HepG2 (cell line): ENCODE measurements around the gene PPP1R12C. TPM values are rescaled to one million over a fixed set of nuclear protein-coding genes. Genes with fewer than 3 reads are reported as not detected.

Source experiments
- ARHGAP35 ChIP-seq: sonication (generic); formaldehyde crosslinking; IDR thresholded peaks from 2 replicates; pipeline ENCODE4 v1.9.0; 2022; ENCODE audit warnings: mild to moderate bottlenecking, inconsistent platforms, moderate library complexity, missing genetic modification reagents, borderline replicate concordance
- ISX ChIP-seq: sonication (generic); formaldehyde crosslinking; conservative IDR thresholded peaks from 2 replicates; pipeline ENCODE4 v1.5.0; 2020; ENCODE audit warnings: missing genetic modification reagents
- JARID2 ChIP-seq: sonication (generic); formaldehyde crosslinking; IDR thresholded peaks from 2 replicates; pipeline ENCODE4 v1.8.1; 2023; ENCODE audit warnings: missing genetic modification reagents, inconsistent platforms; ENCODE audit not compliant: insufficient replicate concordance
- MAFF ChIP-seq: IDR thresholded peaks from 2 replicates; pipeline ENCODE4 v1.6.1; 2011; ENCODE audit warnings: low read depth, low read length, improper control_type of control experiment
- MEIS1 ChIP-seq: sonication (generic); formaldehyde crosslinking; IDR thresholded peaks from 2 replicates; pipeline ENCODE4 v1.9.0; 2021; ENCODE audit warnings: mild to moderate bottlenecking, missing genetic modification reagents, moderate library complexity, borderline replicate concordance
- PHF5A ChIP-seq: IDR thresholded peaks from one replicate; pipeline ENCODE4 v1.6.1; 2018; ENCODE audit warnings: low read depth, missing genetic modification reagents; ENCODE audit not compliant: unreplicated experiment
- SATB2 ChIP-seq: sonication (generic); formaldehyde crosslinking; IDR thresholded peaks from 2 replicates; pipeline ENCODE4 v1.5.0; 2020; ENCODE audit warnings: missing genetic modification reagents
- SIN3B ChIP-seq: fragments of 150-350 bp; IDR thresholded peaks from 2 replicates; pipeline ENCODE4 v1.6.1; 2014; ENCODE audit warnings: low read length
- SMARCC2 ChIP-seq: fragments of 450-650 bp; IDR thresholded peaks from 2 replicates; pipeline ENCODE4 v1.6.1; 2017; ENCODE audit warnings: antibody characterized with exemption, mild to moderate bottlenecking
- SRF ChIP-seq: IDR thresholded peaks from 2 replicates; pipeline ENCODE4 v1.6.1; 2011; ENCODE audit warnings: mild to moderate bottlenecking, low read depth, low read length, moderate library complexity
- STAT6 ChIP-seq: sonication (generic); formaldehyde crosslinking; IDR thresholded peaks from 2 replicates; pipeline ENCODE4 v1.4.0; 2020; ENCODE audit warnings: missing genetic modification reagents, mild to moderate bottlenecking, borderline replicate concordance
- THAP9 ChIP-seq: sonication (generic); formaldehyde crosslinking; IDR thresholded peaks from 2 replicates; pipeline ENCODE4; 2020; ENCODE audit warnings: missing genetic modification reagents, mild to moderate bottlenecking, borderline replicate concordance
- ZFP90 ChIP-seq: sonication (generic); formaldehyde crosslinking; IDR thresholded peaks from 2 replicates; pipeline ENCODE4 v1.8.0; 2022; ENCODE audit warnings: missing genetic modification reagents, mild to moderate bottlenecking, inconsistent platforms, borderline replicate concordance
- ZNF10 ChIP-seq: sonication (generic); formaldehyde crosslinking; IDR thresholded peaks from 2 replicates; pipeline ENCODE4 v1.4.0; 2020; ENCODE audit warnings: mild to moderate bottlenecking, low read depth, missing genetic modification reagents, borderline replicate concordance
- ZNF160 ChIP-seq: sonication (generic); formaldehyde crosslinking; IDR thresholded peaks from 2 replicates; pipeline ENCODE4 v1.8.0; 2022; ENCODE audit warnings: mild to moderate bottlenecking, inconsistent platforms, missing genetic modification reagents
- ZNF230 ChIP-seq: sonication (generic); formaldehyde crosslinking; IDR thresholded peaks from 2 replicates; pipeline ENCODE4 v1.4.0; 2020; ENCODE audit warnings: mild to moderate bottlenecking, missing genetic modification reagents
- ZNF512B ChIP-seq: sonication (generic); formaldehyde crosslinking; IDR thresholded peaks from 2 replicates; pipeline ENCODE4 v1.5.1; 2020; ENCODE audit warnings: missing genetic modification reagents, mild to moderate bottlenecking, borderline replicate concordance
- polyA plus RNA-seq, 8 experiments: library from polyadenylated mRNA; depleted of rRNA in 3 of 8; stranded (reverse) in 7 of 8; unstranded in 1 of 8; fragments of >200 nt; fragmentation: Illumina TruSeq in 4 of 8; extraction: Trizol in 4 of 8; gene quantifications; 2 replicates each; pipeline versions ENCODE4 v1.2.1 to v1.2.3, GENCODE V29; 2011 to 2016; ENCODE audit warnings: low read depth in 4 of 8, missing spikeins in 1 of 8, mixed read lengths in 1 of 8; ENCODE audit not compliant: insufficient read depth in 1 of 8
- total RNA-seq, 5 experiments: library from RNA; depleted of rRNA; stranded (reverse); fragments of >200 nt; fragmentation: Illumina TruSeq; extraction: Trizol; gene quantifications; 2 replicates each; pipeline ENCODE4 v1.2.3, GENCODE V29; 2016; ENCODE audit warnings: low read depth in 1 of 5
- TF ChIP-seq, protein P1 (sequence below): conservative IDR thresholded peaks from 2 replicates; pipeline ENCODE4 v1.6.1; 2018; ENCODE audit warnings: missing genetic modification reagents

PPP1R12C gene
- total and polyA plus RNA-seq, 2 of the 13 experiments (the other 11 are each of a cell fraction or from before 2014, with no cell fraction given), result 29.7 to 30.3 TPM

GRCh38 chr19:55062735-55063491 lies 54.5 kb downstream of the PPP1R12C start, which contains the start of gene RDH13 (continued):
- TF ChIP-seq SATB2 (CRISPR knock-in tag) (no peak), ZNF512B (no peak), ZNF10 (no peak), ZNF230 (CRISPR knock-in tag) (no peak; the same call in 1 of the 2 replicates), SIN3B (no peak), PHF5A (CRISPR knock-in tag) (no peak), JARID2 (CRISPR knock-in tag) (no peak), ARHGAP35 (CRISPR knock-in tag) (peak; percentile 59; the same call in 1 of the 2 replicates), MEIS1 (no peak), SMARCC2 (no peak), ZNF160 (CRISPR knock-in tag) (0 out of 2 replicates have a peak, but pooled peaks have one; percentile 33), SRF (no peak), ISX (CRISPR knock-in tag) (no peak), ZFP90 (CRISPR knock-in tag) (no peak), STAT6 (CRISPR knock-in tag) (no peak), MAFF (no peak), THAP9 (CRISPR knock-in tag) (no peak)
- TF ChIP-seq, protein P1, sequence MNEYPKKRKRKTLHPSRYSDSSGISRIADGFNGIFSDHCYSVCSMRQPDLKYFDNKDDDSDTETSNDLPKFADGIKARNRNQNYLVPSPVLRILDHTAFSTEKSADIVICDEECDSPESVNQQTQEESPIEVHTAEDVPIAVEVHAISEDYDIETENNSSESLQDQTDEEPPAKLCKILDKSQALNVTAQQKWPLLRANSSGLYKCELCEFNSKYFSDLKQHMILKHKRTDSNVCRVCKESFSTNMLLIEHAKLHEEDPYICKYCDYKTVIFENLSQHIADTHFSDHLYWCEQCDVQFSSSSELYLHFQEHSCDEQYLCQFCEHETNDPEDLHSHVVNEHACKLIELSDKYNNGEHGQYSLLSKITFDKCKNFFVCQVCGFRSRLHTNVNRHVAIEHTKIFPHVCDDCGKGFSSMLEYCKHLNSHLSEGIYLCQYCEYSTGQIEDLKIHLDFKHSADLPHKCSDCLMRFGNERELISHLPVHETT (CRISPR knock-in tag), result no peak
